NCI-H1694 (cell line): ENCODE results near the gene CEP68.
"Not testable (repeated sequence)": the region's sequence is repeated elsewhere in the genome, so short reads cannot be mapped to it uniquely, and the experiment has no call there.

ENCODE experiments used
- DNase-seq: peaks from one replicate; lab custom pipeline; 2025; lab: John Stamatoyannopoulos, UW

CEP68 gene

GRCh38 chr2:65056215-65057053, at the start of gene CEP68:
CEP68 (plus strand) TSS chr2:65056416; CDS start chr2:65069445, 13,029 bp downstream.
- peak; percentile 98 for DNase-seq

GRCh38 chr2:65013776-65014175, 42.4 kb upstream of the CEP68 start:
- DNase-seq = no peak

- no peak for DNase-seq
These were observed 40.5 kb upstream of the CEP68 start for GRCh38 chr2:65015731-65016130.

- DNase-seq = no peak
These were observed 39.4 kb upstream of the CEP68 start for GRCh38 chr2:65016789-65017188.

GRCh38 chr2:65017335-65017734, 38.9 kb upstream of the CEP68 start:
- DNase-seq = no peak

GRCh38 chr2:65018141-65018582, 38.1 kb upstream of the CEP68 start:
- DNase-seq = no peak

GRCh38 chr2:65019010-65019409, 37.2 kb upstream of the CEP68 start:
- DNase-seq = no peak

GRCh38 chr2:65019675-65020195, 36.5 kb upstream of the CEP68 start:
- DNase-seq = no peak

GRCh38 chr2:65020251-65020650, 36.0 kb upstream of the CEP68 start:
- DNase-seq = not testable (repeated sequence)

GRCh38 chr2:65020943-65021528, 35.2 kb upstream of the CEP68 start:
- no peak for DNase-seq

GRCh38 chr2:65021709-65022108, 34.5 kb upstream of the CEP68 start:
- DNase-seq = no peak

- no peak for DNase-seq
These were observed 34.0 kb upstream of the CEP68 start for GRCh38 chr2:65022189-65022588.

GRCh38 chr2:65023742-65024141, 32.5 kb upstream of the CEP68 start:
- no peak for DNase-seq

GRCh38 chr2:65024149-65024829, 31.9 kb upstream of the CEP68 start:
- no peak for DNase-seq

- DNase-seq = no peak
These were observed 30.6 kb upstream of the CEP68 start for GRCh38 chr2:65025453-65026123.

GRCh38 chr2:65026154-65026553, 30.1 kb upstream of the CEP68 start:
- no peak for DNase-seq

- DNase-seq = no peak
These were observed 29.3 kb upstream of the CEP68 start for GRCh38 chr2:65026704-65027464.

- DNase-seq = no peak
These were observed 28.5 kb upstream of the CEP68 start for GRCh38 chr2:65027616-65028244.

- DNase-seq = no peak
These were observed 25.5 kb upstream of the CEP68 start for GRCh38 chr2:65030476-65031332.
